HL-60/S4 treated with phorbol 12-myristate 13-acetate at 8.2 ng/mL for 4 days and 3 days (cell line): Measurements from ENCODE around the gene SLIT2.

Source experiments
- in situ Hi-C: fragments of 300-500 bp; cut with MboI; formaldehyde crosslinking; loops from 2 replicates; pipeline ENCODE4 v1.15.0; 2022; ENCODE audit warnings: low sequenced_read_pairs

Gene SLIT2

GRCh38 chr4:20298455-20298854, 46.8 kb downstream of the SLIT2 start:
- in situ Hi-C loops = no loop called here

- in situ Hi-C loops = no loop called here
These were observed 47.3 kb downstream of the SLIT2 start for GRCh38 chr4:20298986-20299385.

GRCh38 chr4:20299515-20299914, 47.8 kb downstream of the SLIT2 start:
- in situ Hi-C loops = no loop called here

GRCh38 chr4:20301161-20301560, 49.5 kb downstream of the SLIT2 start:
- in situ Hi-C loops = no loop called here
